Activated T-helper 1 cell treated with Interleukin-2 at 50 U/mL for 16 hours (primary cell): ENCODE results near the gene HSFX1.
"Not testable (repeated sequence)": the region's sequence is repeated elsewhere in the genome, so short reads cannot be mapped to it uniquely, and the experiment has no call there.

ENCODE experiments used
- DNase-seq: peaks from one replicate; pipeline ENCODE4 v3.0.0-alpha.2; 2020; ENCODE audit warnings: low read depth

Gene HSFX1

GRCh38 chrX:149773768-149774167, at the start of gene HSFX1:
Gene HSFX1 (plus strand): TSS chrX:149774068. CDS start chrX:149774682, 614 bp downstream.
- not testable (repeated sequence) for DNase-seq

- not testable (repeated sequence) for DNase-seq
Observed at GRCh38 chrX:149727308-149727707, 46.6 kb upstream of the HSFX1 start.

- DNase-seq, result not testable (repeated sequence)
Observed at GRCh38 chrX:149742269-149742668, 31.6 kb upstream of the HSFX1 start.

GRCh38 chrX:149746390-149747007, 27.4 kb upstream of the HSFX1 start:
- not testable (repeated sequence) for DNase-seq

GRCh38 chrX:149757206-149758067, 16.4 kb upstream of the HSFX1 start:
- DNase-seq, result no peak

- DNase-seq, result no peak
Observed at GRCh38 chrX:149758068-149758714, 15.7 kb upstream of the HSFX1 start.

- DNase-seq, result not testable (repeated sequence)
Observed at GRCh38 chrX:149758715-149759078, 15.2 kb upstream of the HSFX1 start.

GRCh38 chrX:149759824-149760223, 14.0 kb upstream of the HSFX1 start:
- no peak for DNase-seq

GRCh38 chrX:149760965-149761364, 12.9 kb upstream of the HSFX1 start:
- no peak for DNase-seq

- not testable (repeated sequence) for DNase-seq
Observed at GRCh38 chrX:149761858-149762674, 11.8 kb upstream of the HSFX1 start.

- DNase-seq, result no peak
Observed at GRCh38 chrX:149762696-149763614, 10.9 kb upstream of the HSFX1 start.

GRCh38 chrX:149770344-149770743, 3.5 kb upstream of the HSFX1 start:
- DNase-seq, result not testable (repeated sequence)

- DNase-seq, result not testable (repeated sequence)
Observed at GRCh38 chrX:149773026-149773425, 842 bp upstream of the HSFX1 start.

- DNase-seq, result not testable (repeated sequence)
Observed at GRCh38 chrX:149777999-149778398, 4.1 kb downstream of the HSFX1 start.

GRCh38 chrX:149781727-149782126, 7.9 kb downstream of the HSFX1 start, which contains the start of gene MAGEA9:
Gene MAGEA9 (plus strand): TSS chrX:149781930. CDS start chrX:149786211, 4,281 bp downstream.
- not testable (repeated sequence) for DNase-seq

- DNase-seq, result not testable (repeated sequence)
Observed at GRCh38 chrX:149795531-149795930, 21.7 kb downstream of the HSFX1 start.

- DNase-seq, result no peak
Observed at GRCh38 chrX:149799095-149799714, 25.3 kb downstream of the HSFX1 start.

- no peak for DNase-seq
Observed at GRCh38 chrX:149799938-149800337, 26.1 kb downstream of the HSFX1 start.

GRCh38 chrX:149803458-149804062, 29.7 kb downstream of the HSFX1 start:
- no peak for DNase-seq

GRCh38 chrX:149804102-149804501, 30.2 kb downstream of the HSFX1 start:
- DNase-seq, result no peak
